Amygdala (tissue), 56 donors: ENCODE data around the gene MLH1.
A peak's percentile ranks its signal among the peaks of the same experiment; 100 is the strongest.
"Not testable (repeated sequence)": the region's sequence is repeated elsewhere in the genome, so short reads cannot be mapped to it uniquely, and the experiment has no call there.

ENCODE experiments used
- DNase-seq, 56 donors: peaks; one replicate each; lab custom pipeline; 2025; lab: John Stamatoyannopoulos, UW

MLH1 gene

DNA sequence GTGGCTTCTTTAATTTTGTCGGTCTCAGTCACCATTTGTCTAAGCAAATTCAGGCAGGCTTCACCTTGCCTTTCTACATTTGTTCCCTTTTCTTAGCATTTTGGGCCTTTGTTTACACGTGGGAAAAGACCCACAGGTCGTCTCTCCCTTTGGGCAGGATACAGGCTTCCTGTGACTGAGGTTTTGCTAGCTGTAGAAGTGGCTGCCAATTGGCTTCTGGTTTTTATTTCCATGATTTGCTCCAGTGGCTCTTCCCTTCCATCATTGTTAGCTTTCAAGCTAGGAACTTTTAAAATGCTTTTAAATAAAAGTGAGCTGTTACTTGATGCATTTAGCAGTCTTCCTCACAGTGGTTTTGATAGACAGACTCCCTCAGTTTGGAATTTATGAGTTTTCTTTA, 37.3 kb downstream of the MLH1 start:
- no peak for DNase-seq

DNA sequence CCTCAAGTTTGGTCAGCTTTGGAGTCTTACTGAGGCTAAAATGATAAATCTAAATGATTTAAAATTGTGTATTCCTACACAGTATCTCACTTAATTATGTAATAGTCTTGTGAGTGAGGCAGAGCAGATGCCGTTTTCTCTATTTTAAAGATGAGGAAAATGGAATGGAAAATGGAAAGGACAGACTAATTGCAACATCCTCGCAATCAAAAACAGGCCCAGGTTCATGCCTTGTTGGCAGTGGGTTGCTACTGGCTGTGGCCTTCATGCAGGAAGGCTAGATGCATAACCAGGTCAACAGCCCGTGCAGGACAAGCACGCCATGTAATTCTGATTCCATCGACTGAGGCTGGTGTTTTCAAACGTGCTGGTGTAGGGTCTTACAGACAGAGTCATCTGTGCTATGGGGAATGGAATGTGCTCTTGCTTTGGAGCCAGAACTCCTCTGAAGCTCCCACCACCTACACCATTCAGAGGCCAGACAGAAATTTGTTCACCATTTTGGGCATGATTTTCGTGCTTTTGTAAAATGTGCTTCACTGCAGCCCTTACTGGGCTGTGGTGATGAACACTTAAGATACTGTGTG, 37.9 kb downstream of the MLH1 start:
- no peak for DNase-seq

DNA sequence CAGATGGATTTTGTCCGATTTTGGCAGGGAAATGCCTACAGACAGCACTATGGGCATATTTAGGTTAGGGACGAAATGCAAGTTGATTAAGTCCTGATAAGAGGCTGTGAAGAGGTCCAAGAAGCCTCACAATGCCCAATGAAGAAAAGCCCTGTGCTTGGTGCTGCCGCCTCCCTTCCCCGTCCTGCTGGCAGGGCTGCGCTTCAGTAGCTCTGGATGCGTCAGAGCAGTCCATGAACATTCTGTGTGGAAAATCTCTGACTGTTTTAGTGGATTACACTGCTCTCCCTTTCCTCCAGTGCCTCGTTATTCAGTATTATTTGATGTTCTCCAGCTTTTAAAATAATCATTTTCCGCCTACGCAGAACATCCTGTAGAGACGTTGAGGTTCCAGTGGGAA, 39.6 kb downstream of the MLH1 start:
- DNase-seq = peak in 7 of 56 donors; percentile 2 to 22 (median 9)

DNA sequence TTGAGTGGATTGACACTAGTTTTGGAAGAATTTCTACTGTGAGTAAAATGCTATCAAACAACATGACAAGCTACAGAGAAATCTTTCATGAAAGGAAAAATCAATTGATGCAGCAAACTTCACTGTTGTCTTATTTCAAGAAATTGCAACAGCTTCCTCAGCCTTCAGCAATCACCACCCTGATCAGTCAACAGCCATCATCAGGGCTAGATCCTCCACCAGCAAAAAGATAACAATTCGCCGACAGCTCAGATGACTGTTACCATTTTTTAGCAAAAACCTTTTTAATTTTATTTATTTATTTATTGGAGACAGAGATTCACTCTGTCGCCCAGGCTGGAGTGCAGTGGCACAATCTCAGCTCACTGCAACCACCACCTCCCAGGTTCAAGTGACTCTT, 44.0 kb downstream of the MLH1 start:
- DNase-seq = no peak

DNA sequence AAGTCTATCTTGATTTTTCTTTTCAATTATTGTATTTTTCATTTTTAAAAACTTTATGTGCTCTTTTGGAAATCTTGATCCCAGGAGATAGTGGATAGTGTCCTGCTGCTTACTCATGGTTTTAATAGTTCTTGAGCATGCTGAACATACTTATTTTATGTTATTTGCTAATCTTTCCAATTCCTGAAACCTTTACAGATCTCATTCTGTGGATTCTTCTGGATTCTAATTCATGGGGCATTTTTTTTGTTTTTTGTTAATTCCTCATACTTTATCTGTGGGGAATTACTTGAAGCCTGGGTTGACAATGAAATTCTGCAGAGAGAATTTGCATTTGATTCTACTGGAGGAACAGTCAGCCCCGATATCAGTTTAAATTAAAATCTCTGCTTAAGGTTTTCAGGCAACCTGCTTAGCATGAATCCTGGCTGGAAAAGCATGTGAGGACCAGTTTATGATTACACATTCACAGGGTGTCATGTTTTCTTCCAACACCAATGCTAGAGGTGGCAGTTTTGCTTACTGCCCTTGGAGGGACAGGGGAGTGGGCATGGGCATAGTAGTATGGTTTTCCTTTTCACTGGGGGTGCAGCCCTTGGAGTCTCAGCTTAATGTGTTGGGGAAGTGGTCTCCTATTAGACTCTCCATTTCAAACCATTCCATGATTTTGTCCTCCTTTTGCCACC, 46.0 kb downstream of the MLH1 start:
- DNase-seq = no peak

DNA sequence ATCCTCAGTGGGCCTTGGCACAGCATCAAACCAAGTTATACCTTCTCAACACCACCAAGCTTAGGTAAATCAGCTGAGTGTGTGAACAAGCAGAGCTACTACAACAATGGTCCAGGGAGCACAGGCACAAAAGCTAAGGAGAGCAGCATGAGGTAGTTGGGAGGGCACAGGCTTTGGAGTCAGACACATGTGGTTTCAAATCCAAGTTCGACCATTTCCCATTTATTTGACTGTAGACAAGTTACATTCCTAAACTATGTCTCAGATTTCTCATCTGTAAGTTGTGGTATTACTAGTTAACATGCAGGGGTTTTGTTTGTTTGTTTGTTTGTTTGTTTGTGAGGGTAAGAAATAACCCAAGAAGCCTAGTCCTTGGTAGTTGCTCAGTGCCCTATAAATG, 46.9 kb downstream of the MLH1 start:
- DNase-seq = no peak

DNA sequence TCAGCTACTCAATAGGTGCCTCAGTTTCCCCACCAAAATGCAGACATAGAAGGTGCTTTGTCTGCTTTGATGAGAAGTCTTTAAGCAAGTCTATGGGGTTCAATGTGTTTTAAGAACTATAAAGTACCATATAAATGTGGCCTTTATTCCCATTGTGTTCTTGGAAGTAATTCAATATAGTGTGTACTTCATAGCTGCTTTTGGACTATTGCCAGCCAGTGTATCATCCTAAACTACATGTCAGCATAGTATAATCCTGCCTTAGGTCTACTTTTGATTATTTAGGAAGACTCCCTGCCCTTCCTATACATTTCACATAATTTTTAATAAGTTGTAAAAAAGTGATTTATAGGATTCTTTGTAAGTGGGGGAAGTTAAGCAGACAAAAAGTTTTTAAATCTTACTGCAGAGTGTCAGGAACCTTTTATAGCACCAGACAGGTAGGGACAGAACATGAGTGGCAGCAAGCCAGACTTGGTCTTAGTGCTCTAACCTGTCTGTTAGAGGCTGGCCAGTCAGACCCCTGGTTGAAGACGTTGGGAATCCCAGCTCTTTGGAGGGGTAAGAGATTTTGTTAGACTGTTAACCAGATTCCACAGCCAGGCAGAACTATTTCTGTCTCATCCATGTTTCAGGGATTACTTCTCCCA, 48.4 kb downstream of the MLH1 start:
- no peak for DNase-seq

DNA sequence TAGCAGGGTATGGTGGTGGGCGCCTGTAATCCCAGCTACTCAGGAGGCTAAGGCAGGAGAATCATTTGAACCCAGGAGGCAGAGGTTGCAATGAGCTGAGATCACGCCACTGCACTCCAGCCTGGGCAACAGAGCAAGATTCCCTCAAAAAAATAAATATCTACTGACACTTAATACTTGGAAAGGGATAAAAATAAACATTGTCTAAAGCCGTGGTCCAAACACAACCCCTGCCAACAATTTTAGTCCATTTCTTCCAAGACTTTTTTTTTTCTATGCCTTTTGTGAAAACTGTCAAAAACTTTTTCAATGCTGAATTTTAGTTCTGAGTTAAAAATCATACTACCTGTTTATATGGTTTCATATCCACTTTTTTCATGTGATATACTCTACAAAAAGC, 49.4 kb downstream of the MLH1 start:
- DNase-seq = not testable (repeated sequence)

DNA sequence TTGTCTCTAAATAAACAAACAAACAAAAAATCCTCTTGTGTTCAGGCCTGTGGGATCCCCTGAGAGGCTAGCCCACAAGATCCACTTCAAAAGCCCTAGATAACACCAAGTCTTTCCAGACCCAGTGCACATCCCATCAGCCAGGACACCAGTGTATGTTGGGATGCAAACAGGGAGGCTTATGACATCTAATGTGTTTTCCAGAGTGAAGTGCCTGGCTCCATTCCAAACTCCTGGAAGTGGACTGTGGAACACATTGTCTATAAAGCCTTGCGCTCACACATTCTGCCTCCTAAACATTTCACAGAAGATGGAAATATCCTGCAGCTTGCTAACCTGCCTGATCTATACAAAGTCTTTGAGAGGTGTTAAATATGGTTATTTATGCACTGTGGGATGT, 57.0 kb downstream of the MLH1 start:
- DNase-seq = peak in 9 of 56 donors; percentile 6 to 44 (median 8)

DNA sequence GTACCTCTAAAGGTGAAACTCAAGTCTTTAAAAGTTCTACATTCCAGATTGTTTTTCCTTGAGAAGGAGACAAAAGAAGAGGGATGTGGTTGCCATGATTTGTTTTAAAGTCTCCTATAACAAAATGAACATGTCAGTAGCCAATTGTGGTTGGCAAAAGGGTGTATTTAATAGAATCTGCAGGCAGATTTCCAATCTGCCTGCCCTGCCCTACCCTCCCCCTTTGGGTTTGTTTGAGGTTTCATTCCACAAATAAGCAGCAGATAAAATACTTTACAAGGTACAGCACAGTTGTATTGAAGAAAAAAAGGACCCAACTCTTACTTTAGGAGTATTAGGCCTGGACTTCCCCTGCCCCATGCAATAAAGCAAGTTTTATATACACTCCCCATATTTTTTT, 59.5 kb downstream of the MLH1 start:
- no peak for DNase-seq

DNA sequence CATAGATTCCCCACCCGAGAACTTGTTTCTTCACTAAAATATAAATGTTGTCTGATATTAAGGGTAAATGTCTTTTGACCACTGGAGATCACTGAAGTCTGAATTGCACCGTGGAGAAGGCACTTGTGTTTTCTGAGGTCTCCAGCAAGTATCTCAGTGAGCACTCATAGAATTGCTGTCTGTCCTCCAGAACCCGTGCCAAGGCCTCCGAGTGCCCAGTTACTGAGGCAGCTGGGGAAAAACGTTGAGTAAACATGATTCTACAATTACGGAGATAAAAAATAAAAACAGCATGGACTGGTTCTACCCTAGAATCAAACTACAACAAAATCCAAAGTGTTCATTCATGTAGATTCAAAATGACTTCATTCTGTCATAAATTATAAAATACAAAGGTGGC, 60.0 kb downstream of the MLH1 start:
- peak in 8 of 56 donors; percentile 2 to 31 (median 19) for DNase-seq

DNA sequence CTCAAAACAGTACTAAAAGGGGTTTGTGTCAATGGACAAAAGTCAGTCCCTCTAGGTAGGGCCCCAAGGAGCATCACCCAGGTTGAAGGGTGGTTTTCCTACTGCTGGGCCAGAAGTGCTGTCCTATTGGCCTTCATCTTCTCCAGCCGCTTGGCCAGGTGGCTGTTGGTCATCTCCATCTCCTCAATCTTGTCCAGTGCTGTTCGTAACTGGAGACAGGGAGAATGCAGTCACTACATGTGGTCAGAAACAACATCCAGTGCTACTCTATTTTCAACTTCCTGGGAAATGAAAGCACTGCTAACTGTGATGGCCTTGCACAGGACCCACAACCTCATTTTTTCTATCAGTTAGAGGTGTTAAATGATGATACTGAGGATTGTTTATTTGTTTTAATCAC, 60.4 kb downstream of the MLH1 start:
- DNase-seq = no peak

DNA sequence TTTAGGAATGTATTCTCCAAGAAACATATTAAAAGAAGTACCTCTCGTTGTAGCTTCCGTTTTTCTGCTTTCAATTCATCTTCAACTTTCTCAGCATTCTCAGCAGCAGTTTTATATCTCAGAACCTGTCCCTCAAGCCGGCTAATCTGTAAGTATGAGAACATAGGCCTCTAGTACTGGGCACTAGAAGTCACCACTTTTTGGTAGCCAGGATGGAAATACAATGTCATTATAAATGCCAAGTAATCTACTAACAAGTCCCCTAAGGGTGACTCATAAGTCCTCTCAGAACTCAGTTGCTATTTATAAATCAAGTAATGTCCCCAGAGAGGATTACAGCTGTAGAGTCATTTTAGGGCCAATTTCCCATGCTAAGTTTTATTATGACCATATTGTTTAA, 61.1 kb downstream of the MLH1 start:
- no peak for DNase-seq

DNA sequence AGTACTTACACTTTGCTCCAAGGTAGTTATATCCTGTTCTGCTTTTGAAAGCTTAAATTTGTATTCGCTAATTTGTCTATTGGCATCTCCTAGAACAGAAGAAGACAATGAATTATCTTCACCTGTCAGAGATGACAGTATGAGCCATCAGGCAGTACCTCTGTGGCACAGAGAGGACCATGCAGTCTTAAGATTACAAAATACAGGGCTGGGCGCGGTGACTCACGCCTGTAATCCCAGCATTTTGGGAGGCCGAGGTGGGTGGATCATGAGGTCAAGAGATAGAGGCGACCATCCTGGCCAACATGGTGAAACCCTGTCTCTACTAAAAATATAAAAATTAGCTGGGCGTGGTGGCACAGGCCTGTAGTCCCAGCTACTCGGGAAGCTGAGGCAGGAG, 61.8 kb downstream of the MLH1 start:
- not testable (repeated sequence) for DNase-seq

DNA sequence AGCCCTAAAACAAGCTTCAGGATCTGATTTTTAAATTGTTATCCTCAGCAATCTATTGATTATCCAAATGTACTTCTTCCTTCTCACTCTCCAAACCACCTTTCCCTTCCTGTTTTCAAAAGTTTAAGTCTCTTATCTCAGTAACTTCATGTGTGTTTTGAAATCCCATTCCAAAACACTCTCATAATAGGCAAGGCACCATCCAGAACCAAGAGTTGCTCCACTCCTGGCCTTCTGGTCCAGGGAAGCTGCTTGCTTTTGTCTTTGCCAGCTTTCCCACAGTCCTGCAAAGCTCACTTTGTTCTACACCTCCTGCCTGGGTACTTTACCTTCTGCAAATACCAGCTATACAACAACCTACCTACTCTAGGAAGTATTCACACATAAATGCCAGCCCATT, 63.5 kb downstream of the MLH1 start:
- DNase-seq = no peak

DNA sequence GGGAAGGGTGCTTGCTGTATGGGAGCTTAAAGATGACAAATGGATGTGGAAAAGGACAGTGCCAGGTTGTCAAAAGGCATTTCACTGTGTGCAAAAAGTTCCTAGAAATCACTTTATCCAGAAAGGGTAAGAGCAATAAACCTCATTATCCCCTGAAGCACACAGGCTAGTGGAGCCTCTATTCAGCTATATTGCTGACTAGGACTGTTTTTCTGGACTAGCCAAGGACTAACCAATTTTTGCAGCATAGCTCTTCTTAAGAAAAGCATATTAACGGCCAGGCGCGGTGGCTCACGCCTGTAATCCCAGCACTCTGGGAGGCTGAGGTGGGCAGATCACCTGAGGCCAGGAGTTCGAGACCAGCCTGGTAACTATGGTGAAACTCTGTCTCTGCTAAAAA, 64.8 kb downstream of the MLH1 start:
- DNase-seq = no peak

DNA sequence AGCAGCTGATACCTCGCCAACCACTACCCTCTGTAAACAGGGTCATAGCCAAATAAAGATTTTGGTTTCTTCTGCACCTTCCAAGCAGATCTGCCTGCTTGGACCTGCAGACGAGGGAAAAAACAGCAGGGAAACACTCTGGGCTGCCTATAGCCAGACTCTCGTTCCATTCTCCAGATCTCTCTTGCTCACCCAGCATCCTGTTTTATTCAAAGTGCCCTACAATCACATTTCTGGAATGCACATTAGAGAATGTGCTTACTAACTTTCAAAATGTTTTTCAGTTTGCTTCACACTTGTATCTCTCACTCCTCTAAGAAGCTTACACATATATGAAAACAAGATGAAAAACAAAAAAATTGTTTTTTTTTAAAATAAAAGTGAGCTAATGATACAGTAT, 71.4 kb downstream of the MLH1 start:
- DNase-seq = no peak

DNA sequence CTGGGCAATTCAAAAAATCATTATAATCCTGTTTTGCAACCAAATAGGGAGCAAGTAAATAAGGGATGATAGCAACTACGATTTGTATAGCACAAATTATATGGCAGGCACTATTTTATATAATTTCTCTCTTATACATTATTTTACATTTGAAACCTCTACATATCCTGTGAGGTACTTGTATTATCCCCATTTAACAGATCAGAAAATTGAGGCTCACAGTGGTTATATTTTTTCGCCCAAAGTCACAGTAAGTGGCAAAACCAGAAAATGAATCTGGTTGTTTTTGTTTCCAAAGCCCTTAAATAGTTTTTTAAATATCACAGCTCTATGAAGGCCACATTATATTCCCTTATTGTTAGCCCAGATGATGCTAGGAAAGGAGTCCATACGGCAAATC, 74.3 kb downstream of the MLH1 start:
- DNase-seq = no peak

DNA sequence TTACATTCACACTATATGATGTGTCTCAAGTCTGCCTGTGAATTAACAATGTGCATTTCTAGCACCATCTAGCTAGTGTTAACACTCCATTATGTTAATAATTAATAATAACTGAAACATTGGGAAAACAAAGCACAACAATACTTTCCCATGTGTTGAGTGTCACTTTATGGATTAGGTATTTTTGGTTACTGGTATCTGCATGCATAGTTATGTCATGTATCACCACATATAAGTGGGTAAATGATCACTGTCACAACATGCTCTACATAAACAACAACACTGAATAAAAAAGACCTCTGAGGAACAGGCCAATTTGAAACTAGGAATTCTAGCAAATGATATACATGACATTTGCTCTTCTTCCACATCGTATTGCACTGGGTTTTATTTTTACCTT, 74.7 kb downstream of the MLH1 start:
- DNase-seq = no peak

DNA sequence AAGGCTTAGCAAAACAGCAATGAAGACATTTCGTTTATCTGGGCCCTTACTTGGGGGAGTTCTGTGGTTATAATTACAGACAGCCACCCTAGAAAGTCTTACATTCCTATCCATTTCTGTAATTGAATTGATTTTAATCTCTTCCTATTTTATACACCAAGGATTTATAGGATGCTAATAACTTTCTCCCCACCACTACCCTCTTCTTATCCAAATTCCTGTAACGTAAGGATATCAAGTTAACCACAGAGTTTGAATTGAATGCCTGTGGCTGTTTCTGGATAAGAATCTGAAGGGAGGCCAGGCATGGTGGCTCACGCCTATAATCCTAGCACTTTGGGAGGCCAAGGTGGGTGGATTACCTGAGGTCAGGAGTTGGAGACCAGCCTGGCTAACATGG, 78.6 kb downstream of the MLH1 start:
- DNase-seq = no peak

DNA sequence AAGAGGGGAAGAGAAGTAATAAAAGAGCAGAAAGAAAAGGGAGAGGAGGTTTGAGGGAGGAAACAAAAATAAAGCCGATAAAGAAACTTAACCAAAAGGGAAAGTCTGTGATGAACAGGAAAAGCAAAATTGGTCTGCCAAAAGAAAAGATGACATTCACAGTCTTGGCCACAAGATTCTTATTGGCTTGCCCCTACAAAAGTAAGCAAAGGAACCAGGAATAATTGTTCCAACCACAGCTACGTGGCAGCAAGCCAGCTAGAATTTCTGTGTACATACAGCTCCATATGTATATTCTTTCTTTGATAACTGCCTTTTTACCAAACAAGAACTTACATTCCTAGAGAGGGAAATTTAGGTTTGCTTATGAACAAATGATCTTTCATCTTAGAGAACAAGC, 79.6 kb downstream of the MLH1 start:
- peak in 7 of 56 donors; percentile 1 to 26 (median 5) for DNase-seq

DNA sequence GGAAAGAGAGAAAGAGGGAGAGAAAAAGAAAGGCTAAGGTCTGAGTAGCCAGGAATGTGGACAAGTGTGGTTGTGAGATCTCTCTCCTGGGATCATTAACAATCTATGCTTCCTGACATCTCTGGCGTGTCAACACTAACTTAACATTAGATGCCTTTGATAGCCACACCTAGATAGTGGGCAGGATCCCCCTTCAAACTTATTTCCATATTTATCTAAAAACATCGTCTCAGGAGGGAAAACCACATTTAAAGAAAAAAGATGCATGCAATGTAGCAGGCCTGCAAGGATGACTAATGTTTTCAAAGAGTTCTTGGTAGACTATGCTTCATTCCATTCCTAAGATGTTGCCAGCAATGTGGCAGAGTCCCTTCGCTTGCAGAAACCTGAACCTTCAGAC, 80.9 kb downstream of the MLH1 start:
- DNase-seq = no peak
